GM19043 (cell line): ENCODE data around the gene LMBRD1.
"Not testable (repeated sequence)": the region's sequence is repeated elsewhere in the genome, so short reads cannot be mapped to it uniquely, and the experiment has no call there.

Experiments used
- ATAC-seq: cut with Tn5 transposase; IDR thresholded peaks from one replicate; pipeline ENCODE4 v1.9.1; 2021; ENCODE audit warnings: low read depth; ENCODE audit not compliant: unreplicated experiment

The LMBRD1 gene

GRCh38 chr6:69798796-69799195 lies 2.0 kb upstream of the LMBRD1 start:
- ATAC-seq = not testable (repeated sequence)

GRCh38 chr6:69796073-69796641 lies 653 bp downstream of the LMBRD1 start:
- ATAC-seq = peak; percentile 23

GRCh38 chr6:69795469-69796072 lies 1.2 kb downstream of the LMBRD1 start:
- ATAC-seq = peak; percentile 36

- no peak for ATAC-seq
These were observed 4.5 kb downstream of the LMBRD1 start for GRCh38 chr6:69792292-69792691.

GRCh38 chr6:69791065-69791471 lies 5.7 kb downstream of the LMBRD1 start:
- ATAC-seq = peak; percentile 49

GRCh38 chr6:69790629-69791028 lies 6.2 kb downstream of the LMBRD1 start:
- peak; percentile 3 for ATAC-seq

GRCh38 chr6:69789578-69789977 lies 7.2 kb downstream of the LMBRD1 start:
- ATAC-seq = peak; percentile 28

- not testable (repeated sequence) for ATAC-seq
These were observed 9.4 kb downstream of the LMBRD1 start for GRCh38 chr6:69787436-69787835.

GRCh38 chr6:69785697-69786096 lies 11.1 kb downstream of the LMBRD1 start:
- no peak for ATAC-seq

GRCh38 chr6:69784595-69785377 lies 12.0 kb downstream of the LMBRD1 start:
- peak; percentile 65 for ATAC-seq

- ATAC-seq = no peak
These were observed 13.7 kb downstream of the LMBRD1 start for GRCh38 chr6:69783108-69783507.

GRCh38 chr6:69780585-69781178 lies 16.1 kb downstream of the LMBRD1 start:
- no peak for ATAC-seq

- no peak for ATAC-seq
These were observed 20.9 kb downstream of the LMBRD1 start for GRCh38 chr6:69775941-69776340.

- no peak for ATAC-seq
These were observed 21.3 kb downstream of the LMBRD1 start for GRCh38 chr6:69775585-69775849.

- ATAC-seq = no peak
These were observed 21.8 kb downstream of the LMBRD1 start for GRCh38 chr6:69774740-69775584.

- ATAC-seq = no peak
These were observed 25.5 kb downstream of the LMBRD1 start for GRCh38 chr6:69771158-69771906.

- no peak for ATAC-seq
These were observed 28.1 kb downstream of the LMBRD1 start for GRCh38 chr6:69768664-69769063.

- ATAC-seq = no peak
These were observed 33.0 kb downstream of the LMBRD1 start for GRCh38 chr6:69763763-69764162.

- no peak for ATAC-seq
These were observed 35.0 kb downstream of the LMBRD1 start for GRCh38 chr6:69761853-69762252.

GRCh38 chr6:69758214-69758613 lies 38.6 kb downstream of the LMBRD1 start:
- ATAC-seq = no peak
